K562 (cell line): ENCODE measurements around the gene AVPI1. TPM values are rescaled to one million over a fixed set of nuclear protein-coding genes. Genes with fewer than 3 reads are reported as not detected.

Source experiments
- ATAC-seq: fragments of 200-7000 bp; cut with Tn5 transposase; 3 replicates; pipeline ENCODE4 v1.9.1; 2020; ENCODE audit warnings: moderate library complexity
- BruUV-seq: library from RNA; stranded (reverse); fragments of 400-500 nt; replicated peaks from 2 replicates; lab custom pipeline; 2021; lab: Mats Ljungman, UMichigan
- CTCF ChIA-PET: fragments of 300-600 bp; formaldehyde crosslinking; extraction: SDS; loops from one replicate; lab custom pipeline; 2021; ENCODE audit warnings: low intra/inter-chr PET ratio; lab: Yijun Ruan, JAX
- POLR2A ChIA-PET: fragments of 300-600, 350-650 bp; sonication (Branson Sonifier 250); formaldehyde crosslinking; extraction: SDS; loops from one replicate; lab custom pipeline; 2021; ENCODE audit warnings: antibody characterized with exemption, inconsistent platforms; lab: Yijun Ruan, JAX
- DNase-seq, 4 experiments: peaks; one replicate each; pipeline versions ENCODE4 v3.0.0 to v3.0.0-alpha.2; 2011 to 2018; ENCODE audit warnings: low spot score in 3 of 4, mixed read lengths in 3 of 4; ENCODE audit errors: extremely low read depth in 1 of 4
- FAIRE-seq: peaks from 2 replicates; lab custom pipeline; 2011; peaks lifted over from hg19 to GRCh38; lab: Jason Lieb, UNC
- H2AFZ ChIP-seq: 2 replicates; pipeline ENCODE4 v1.6.0; 2011; ENCODE audit warnings: low read depth, low read length, control low read depth, inconsistent platforms
- H3K27ac ChIP-seq: fragments of 200-600 bp; 3 replicates; pipeline ENCODE4 v1.8.0; 2011; ENCODE audit warnings: low read depth, mild to moderate bottlenecking, control low read depth, inconsistent platforms, low read length, moderate library complexity, mixed read lengths; ENCODE audit errors: extremely low read depth
- H3K27me3 ChIP-seq, 2 experiments: fragments of 300-600 bp in 1 of 2; 2 replicates in 1 of 2; 3 replicates in 1 of 2; pipeline versions ENCODE4 v1.6.0 to v1.8.0; 2011; ENCODE audit warnings: inconsistent platforms in 2 of 2, low read length in 2 of 2, mild to moderate bottlenecking in 1 of 2, mixed read lengths in 1 of 2, moderate library complexity in 1 of 2; ENCODE audit not compliant: control insufficient read depth in 2 of 2, insufficient read depth in 2 of 2
- H3K36me3 ChIP-seq: fragments of 300-600 bp; 3 replicates; pipeline ENCODE4 v1.8.0; 2011; ENCODE audit warnings: mild to moderate bottlenecking, low read length, inconsistent platforms; ENCODE audit not compliant: control insufficient read depth, insufficient read depth
- H3K4me1 ChIP-seq, 2 experiments: fragments of 200-600 bp in 1 of 2; replicated peaks in 1 of 2; 2 replicates in 1 of 2; 3 replicates in 1 of 2; pipeline versions ENCODE4 v1.5.1 to v1.8.0; 2011; ENCODE audit warnings: inconsistent platforms in 2 of 2, low read length in 2 of 2, mild to moderate bottlenecking in 1 of 2, mixed read lengths in 1 of 2, moderate library complexity in 1 of 2; ENCODE audit not compliant: control insufficient read depth in 2 of 2, insufficient read depth in 2 of 2
- H3K4me2 ChIP-seq: 2 replicates; pipeline ENCODE4 v1.6.1; 2011; ENCODE audit warnings: low read length, control low read depth, inconsistent platforms, mixed read lengths; ENCODE audit not compliant: insufficient read depth
- H3K4me3 ChIP-seq: fragments of 200-600 bp; sonication (generic), shearing (Covaris generic); 2 replicates; pipeline ENCODE4 v1.5.1; 2016; ENCODE audit warnings: control low read depth, inconsistent platforms
- H3K79me2 ChIP-seq: fragments of 200-600 bp; 3 replicates; pipeline ENCODE4 v1.8.0; 2011; ENCODE audit warnings: low read length, inconsistent platforms; ENCODE audit not compliant: control insufficient read depth, insufficient read depth
- H3K9ac ChIP-seq, 2 experiments: 2 replicates each; pipeline versions ENCODE4 v1.6.0 to v1.6.1; 2011; ENCODE audit warnings: low read depth in 2 of 2, low read length in 2 of 2, control low read depth in 1 of 2, inconsistent platforms in 1 of 2, mild to moderate bottlenecking in 1 of 2, mixed read lengths in 1 of 2; ENCODE audit not compliant: insufficient read depth in 1 of 2
- H3K9me1 ChIP-seq: one replicate; pipeline ENCODE4 v1.6.0; 2011; ENCODE audit warnings: inconsistent platforms, mild to moderate bottlenecking, low read length, moderate library complexity; ENCODE audit not compliant: control insufficient read depth, insufficient read depth
- H3K9me3 ChIP-seq: replicated peaks from 2 replicates; pipeline ENCODE4 v1.5.1; 2011; ENCODE audit warnings: low read depth, low read length, inconsistent platforms; ENCODE audit not compliant: control insufficient read depth, insufficient read depth
- H4K20me1 ChIP-seq: replicated peaks from 2 replicates; pipeline ENCODE4 v1.6.1; 2011; ENCODE audit warnings: low read length, inconsistent platforms, mixed read lengths; ENCODE audit not compliant: control insufficient read depth, insufficient read depth
- MECOM ChIP-seq: fragments of 250-450 bp; sonication (Bioruptor Pico); IDR thresholded peaks from 2 replicates; pipeline ENCODE4 v1.8.0; 2022; ENCODE audit warnings: inconsistent platforms
- NFE2L1 ChIP-seq: fragments of 450-650 bp; IDR thresholded peaks from 2 replicates; pipeline ENCODE4 v1.6.1; 2016; ENCODE audit warnings: missing genetic modification characterization, low read depth, mild to moderate bottlenecking, missing compliant biosample characterization, moderate library complexity, borderline replicate concordance
- PHF21A ChIP-seq: fragments of 450-650 bp; IDR thresholded peaks from 2 replicates; pipeline ENCODE4 v1.6.1; 2017; ENCODE audit warnings: low read depth, borderline replicate concordance
- PRMT5 ChIP-seq: sonication (generic); formaldehyde crosslinking; IDR thresholded peaks from 2 replicates; pipeline ENCODE4 v1.5.0; 2020; ENCODE audit warnings: missing genetic modification reagents
- SETDB1 ChIP-seq: IDR thresholded peaks from one replicate; pipeline ENCODE4 v1.6.1; 2012; ENCODE audit warnings: low read length, control low read depth, inconsistent platforms
- TFAP4 ChIP-seq: sonication (generic); formaldehyde crosslinking; IDR thresholded peaks from 2 replicates; pipeline ENCODE4 v1.8.0; 2022; ENCODE audit warnings: missing genetic modification reagents, mild to moderate bottlenecking, moderate library complexity, borderline replicate concordance
- TGIF2 ChIP-seq: sonication (generic); formaldehyde crosslinking; IDR thresholded peaks from 2 replicates; pipeline ENCODE4 v1.8.1; 2022; ENCODE audit warnings: mild to moderate bottlenecking, missing genetic modification reagents, moderate library complexity
- ZNF133 ChIP-seq: fragments of 250-450 bp; sonication (Bioruptor Pico); IDR thresholded peaks from 2 replicates; pipeline ENCODE4 v1.4.0; 2020; ENCODE audit warnings: mild to moderate bottlenecking
- ZNF280B ChIP-seq: fragments of 250-450 bp; sonication (Bioruptor Pico); IDR thresholded peaks from 2 replicates; pipeline ENCODE4 v1.5.1; 2021; ENCODE audit warnings: mild to moderate bottlenecking
- WGBS: fragments of 100-300 bp; shearing (Covaris generic); methylation state at CpG from one replicate; pipeline ENCODE4 v1.1.6; 2016; ENCODE audit warnings: low coverage, mixed read lengths; ENCODE audit not compliant: insufficient coverage; ENCODE audit errors: missing lambda C conversion rate; 5-methylcytosine and 5-hydroxymethylcytosine counted together
- in situ Hi-C: fragments of 300-500 bp; cut with MboI; formaldehyde crosslinking; loops from 4 replicates; pipeline ENCODE4 v1.15.0; 2018; ENCODE audit warnings: inconsistent platforms, mixed read lengths
- intact Hi-C: fragments of 100-400 bp; cut with micrococcal nuclease; formaldehyde crosslinking; loops from 2 replicates; pipeline ENCODE4 v1.14.2; 2022
- polyA plus RNA-seq, 8 experiments: library from polyadenylated mRNA; depleted of rRNA in 4 of 8; stranded (reverse) in 5 of 8; unstranded in 3 of 8; fragments of >200 nt; fragmentation: Nextera tagmentation in 2 of 8; fragmentation: Illumina TruSeq in 1 of 8; extraction: Ambion mirVana in 2 of 8; extraction: Trizol in 1 of 8; gene quantifications; 2 replicates each; pipeline versions ENCODE4 v1.2.1 to v1.2.3, GENCODE V29; 2011 to 2014; ENCODE audit warnings: inconsistent platforms in 1 of 8, missing spikeins in 1 of 8
- total RNA-seq, 7 experiments: library from RNA; depleted of rRNA in 6 of 7; stranded (reverse); fragments of >200 nt in 6 of 7; fragmentation: Illumina TruSeq in 2 of 7; extraction: Trizol in 2 of 7; gene quantifications; 2 replicates each; pipeline versions ENCODE4 v1.2.1 to v1.2.3, GENCODE V29; 2011 to 2021; ENCODE audit warnings: low replicate concordance in 1 of 7
- TF ChIP-seq, protein P1 (sequence below): fragments of 450-650 bp; formaldehyde crosslinking; IDR thresholded peaks from 2 replicates; pipeline ENCODE4 v1.4.0; 2020; ENCODE audit warnings: mild to moderate bottlenecking
- TF ChIP-seq, protein P2 (sequence below): sonication (generic); formaldehyde crosslinking; IDR thresholded peaks from 2 replicates; pipeline ENCODE4 v1.8.1; 2023; ENCODE audit warnings: mild to moderate bottlenecking, missing genetic modification reagents

The AVPI1 gene
- total and polyA plus RNA-seq, 9 of the 15 experiments (the other 6 are each of a cell fraction or from before 2014, with no cell fraction given): 0.90 to 10.4 (median 7.4) TPM

GRCh38 chr10:97703398-97704067 lies 16.5 kb upstream of the AVPI1 start:
- Histone ChIP-seq H2AFZ (no peak overlapping the region), H3K4me3 (no peak overlapping the region), H3K36me3 (no peaks in the 10 kb centered on the region), H3K27me3 (no peaks in the 10 kb centered on the region), H3K79me2 (no peaks in the 10 kb centered on the region), H3K9ac (no peak overlapping the region), H4K20me1 (no peaks in the 10 kb centered on the region), H3K27ac (no peak overlapping the region), H3K9me3 (no peaks in the 10 kb centered on the region), H3K9me1 (no peaks in the 10 kb centered on the region), H3K4me1 (peaks cover 0 to 3% of the 10 kb centered on the region in 2 experiments; a peak in 4 of 5 replicates), H3K4me2 (no peak overlapping the region)
- TF ChIP-seq, protein P1, sequence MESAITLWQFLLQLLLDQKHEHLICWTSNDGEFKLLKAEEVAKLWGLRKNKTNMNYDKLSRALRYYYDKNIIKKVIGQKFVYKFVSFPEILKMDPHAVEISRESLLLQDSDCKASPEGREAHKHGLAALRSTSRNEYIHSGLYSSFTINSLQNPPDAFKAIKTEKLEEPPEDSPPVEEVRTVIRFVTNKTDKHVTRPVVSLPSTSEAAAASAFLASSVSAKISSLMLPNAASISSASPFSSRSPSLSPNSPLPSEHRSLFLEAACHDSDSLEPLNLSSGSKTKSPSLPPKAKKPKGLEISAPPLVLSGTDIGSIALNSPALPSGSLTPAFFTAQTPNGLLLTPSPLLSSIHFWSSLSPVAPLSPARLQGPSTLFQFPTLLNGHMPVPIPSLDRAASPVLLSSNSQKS (CRISPR knock-in tag): no peak
- TF ChIP-seq MECOM (CRISPR knock-in tag): no peak
- TF ChIP-seq, protein P2, sequence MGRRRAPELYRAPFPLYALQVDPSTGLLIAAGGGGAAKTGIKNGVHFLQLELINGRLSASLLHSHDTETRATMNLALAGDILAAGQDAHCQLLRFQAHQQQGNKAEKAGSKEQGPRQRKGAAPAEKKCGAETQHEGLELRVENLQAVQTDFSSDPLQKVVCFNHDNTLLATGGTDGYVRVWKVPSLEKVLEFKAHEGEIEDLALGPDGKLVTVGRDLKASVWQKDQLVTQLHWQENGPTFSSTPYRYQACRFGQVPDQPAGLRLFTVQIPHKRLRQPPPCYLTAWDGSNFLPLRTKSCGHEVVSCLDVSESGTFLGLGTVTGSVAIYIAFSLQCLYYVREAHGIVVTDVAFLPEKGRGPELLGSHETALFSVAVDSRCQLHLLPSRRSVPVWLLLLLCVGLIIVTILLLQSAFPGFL: no peak
- no peak for TF ChIP-seq ZNF280B (CRISPR knock-in tag)
- TF ChIP-seq NFE2L1: no peak
- no peak for TF ChIP-seq TFAP4
- TF ChIP-seq PRMT5 (CRISPR knock-in tag): no peak
- no peak for TF ChIP-seq ZNF133 (CRISPR knock-in tag)
- no peak for TF ChIP-seq TGIF2 (CRISPR knock-in tag)
- no peak for TF ChIP-seq SETDB1
- TF ChIP-seq PHF21A: no peak
- intact Hi-C loops (no loop called here), in situ Hi-C loops (no loop called here)
- ChIA-PET CTCF (no interaction called here), POLR2A (interaction anchor here (0.7 to 1.4 kb wide), 4 partner anchors 12 to 1782 kb away, joined by 3 read pairs; partner anchors contain the start of gene AVPI1)
- DNase-seq (no peak), FAIRE-seq (no peak), ATAC-seq (no peak)
- WGBS: 50% methylated on average over 5 of the region's 7 CpGs
- BruUV-seq: no TSS peak
